Epithelial cell of proximal tubule (primary cell): Measurements from ENCODE around the gene SMPDL3B. TPM values are rescaled to one million over a fixed set of nuclear protein-coding genes. Genes with fewer than 3 reads are reported as not detected.
"Not testable (repeated sequence)": the region's sequence is repeated elsewhere in the genome, so short reads cannot be mapped to it uniquely, and the experiment has no call there.

Experiments used
- DNase-seq: peaks from one replicate; pipeline ENCODE4 v3.0.0-alpha.2; 2011; ENCODE audit warnings: low read depth
- H3K4me3 ChIP-seq: 2 replicates; pipeline ENCODE4 v1.5.1; 2011; ENCODE audit warnings: low read depth, mild to moderate bottlenecking, low read length
- total RNA-seq: library from RNA; depleted of rRNA; stranded (reverse); fragments of >200 nt; gene quantifications from 2 replicates; pipeline ENCODE4 v1.2.3, GENCODE V29; 2015
- TF ChIP-seq, protein P1 (sequence below): conservative IDR thresholded peaks from 2 replicates; pipeline ENCODE4 v1.5.1; 2012; ENCODE audit warnings: low read depth, mild to moderate bottlenecking, low read length

SMPDL3B gene
- total RNA-seq, 1 donor from 2014 or later, result 17.2 TPM

DNA sequence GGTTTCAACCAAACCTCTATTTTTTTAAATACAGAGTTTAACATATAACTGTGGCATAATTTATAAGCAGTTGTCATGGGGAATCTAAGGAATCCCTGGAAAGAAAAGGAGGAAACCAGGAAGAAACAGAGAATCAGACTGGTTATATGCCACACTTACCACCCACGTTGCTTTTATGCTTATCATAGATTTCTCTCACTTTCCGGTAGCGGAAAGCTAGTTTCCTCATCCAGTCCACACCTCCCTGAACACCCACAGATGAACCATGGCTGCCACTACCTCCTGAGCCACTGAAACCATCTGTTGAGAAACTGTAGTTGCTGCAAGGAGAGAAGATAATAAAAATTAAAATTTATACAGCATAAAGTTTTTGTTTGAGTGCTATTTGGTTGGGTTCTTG lies 58.4 kb downstream of the SMPDL3B start:
- DNase-seq, result no peak
- TF ChIP-seq, protein P1, sequence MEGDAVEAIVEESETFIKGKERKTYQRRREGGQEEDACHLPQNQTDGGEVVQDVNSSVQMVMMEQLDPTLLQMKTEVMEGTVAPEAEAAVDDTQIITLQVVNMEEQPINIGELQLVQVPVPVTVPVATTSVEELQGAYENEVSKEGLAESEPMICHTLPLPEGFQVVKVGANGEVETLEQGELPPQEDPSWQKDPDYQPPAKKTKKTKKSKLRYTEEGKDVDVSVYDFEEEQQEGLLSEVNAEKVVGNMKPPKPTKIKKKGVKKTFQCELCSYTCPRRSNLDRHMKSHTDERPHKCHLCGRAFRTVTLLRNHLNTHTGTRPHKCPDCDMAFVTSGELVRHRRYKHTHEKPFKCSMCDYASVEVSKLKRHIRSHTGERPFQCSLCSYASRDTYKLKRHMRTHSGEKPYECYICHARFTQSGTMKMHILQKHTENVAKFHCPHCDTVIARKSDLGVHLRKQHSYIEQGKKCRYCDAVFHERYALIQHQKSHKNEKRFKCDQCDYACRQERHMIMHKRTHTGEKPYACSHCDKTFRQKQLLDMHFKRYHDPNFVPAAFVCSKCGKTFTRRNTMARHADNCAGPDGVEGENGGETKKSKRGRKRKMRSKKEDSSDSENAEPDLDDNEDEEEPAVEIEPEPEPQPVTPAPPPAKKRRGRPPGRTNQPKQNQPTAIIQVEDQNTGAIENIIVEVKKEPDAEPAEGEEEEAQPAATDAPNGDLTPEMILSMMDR, result no peak
- no peak overlapping the region for H3K4me3 ChIP-seq

- H3K4me3 ChIP-seq, result no peak overlapping the region
- DNase-seq, result no peak
- TF ChIP-seq, protein P1, result no peak
These were observed 59.3 kb downstream of the SMPDL3B start for GRCh38 chr1:27994060-27994459.

- H3K4me3 ChIP-seq, DNase-seq: not testable (repeated sequence)
These were observed 59.7 kb downstream of the SMPDL3B start for GRCh38 chr1:27994526-27994925.

GRCh38 chr1:27999055-27999454 lies 64.3 kb downstream of the SMPDL3B start:
- TF ChIP-seq, protein P1, result no peak
- no peak overlapping the region for H3K4me3 ChIP-seq
- DNase-seq, result no peak

GRCh38 chr1:28002600-28002999 lies 67.8 kb downstream of the SMPDL3B start:
- TF ChIP-seq, protein P1, result no peak
- no peak for DNase-seq
- H3K4me3 ChIP-seq, result no peak overlapping the region

DNA sequence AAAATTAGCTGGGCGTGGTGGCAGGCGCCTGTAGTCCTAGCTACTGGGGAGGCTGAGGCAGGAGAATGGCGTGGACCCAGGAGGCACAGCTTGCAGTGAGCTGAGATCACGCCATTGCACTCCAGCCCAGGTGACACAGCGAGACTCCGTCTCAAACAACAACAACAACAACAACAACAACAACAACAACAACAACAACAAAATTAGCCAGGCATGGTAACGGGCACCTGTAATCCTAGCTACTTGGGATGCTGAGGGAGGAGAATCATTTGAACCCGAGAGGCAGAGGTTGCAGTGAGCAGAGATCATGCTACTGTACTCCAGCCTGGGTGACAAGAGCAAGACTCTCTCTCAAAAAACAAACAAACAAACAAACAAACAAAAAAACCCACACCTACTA lies 68.3 kb downstream of the SMPDL3B start:
- not testable (repeated sequence) for DNase-seq, H3K4me3 ChIP-seq

Other genes starting within 250 kb of the SMPDL3B start
- 4.6 and 11.4 TPM in 2 replicates for gene FAM76A, start 209.0 kb upstream of the SMPDL3B start, total RNA-seq
- gene STX12, start 161.8 kb upstream of the SMPDL3B start, total RNA-seq, result 21.7 and 31.5 TPM in 2 replicates
- gene PPP1R8, start 104.2 kb upstream of the SMPDL3B start, total RNA-seq, result 27.4 and 45.4 TPM in 2 replicates
- 12.1 and 24.2 TPM in 2 replicates for gene THEMIS2, start 62.5 kb upstream of the SMPDL3B start, total RNA-seq
- 33.0 and 65.7 TPM in 2 replicates for gene RPA2, start 20.4 kb upstream of the SMPDL3B start, total RNA-seq
- 10.3 and 11.1 TPM in 2 replicates for gene XKR8, start 25.0 kb downstream of the SMPDL3B start, total RNA-seq
- 18.1 and 22.2 TPM in 2 replicates for gene EYA3, start 153.6 kb downstream of the SMPDL3B start, total RNA-seq
- 2.7 and 4.9 TPM in 2 replicates for gene PTAFR, start 241.7 kb downstream of the SMPDL3B start, total RNA-seq